KMS-11 (cell line): ENCODE measurements around the gene CCM2L.
"Not testable (repeated sequence)": the region's sequence is repeated elsewhere in the genome, so short reads cannot be mapped to it uniquely, and the experiment has no call there.

ENCODE experiments used
- H2AFZ ChIP-seq: fragments of 200-600 bp; sonication (generic); 2 replicates; pipeline ENCODE4 v1.6.1; 2016; ENCODE audit warnings: antibody characterized with exemption, mixed run types, low read depth
- H3K27ac ChIP-seq: fragments of 200-600 bp; sonication (generic); 2 replicates; pipeline ENCODE4 v1.6.1; 2016; ENCODE audit warnings: mild to moderate bottlenecking, mixed run types
- H3K27me3 ChIP-seq: fragments of 200-600 bp; sonication (generic); 2 replicates; pipeline ENCODE4 v1.6.1; 2017; ENCODE audit warnings: mild to moderate bottlenecking, low read depth, mixed run types, moderate library complexity; ENCODE audit not compliant: insufficient read depth
- H3K36me3 ChIP-seq: fragments of 200-600 bp; sonication (generic); 2 replicates; pipeline ENCODE4 v1.6.1; 2017; ENCODE audit warnings: mild to moderate bottlenecking, mixed run types; ENCODE audit not compliant: insufficient read depth
- H3K4me1 ChIP-seq: fragments of 200-600 bp; sonication (generic); 2 replicates; pipeline ENCODE4 v1.6.1; 2016; ENCODE audit warnings: mild to moderate bottlenecking, low read depth, mixed run types; ENCODE audit not compliant: poor library complexity, severe bottlenecking
- H3K4me2 ChIP-seq: fragments of 200-600 bp; sonication (generic); 2 replicates; pipeline ENCODE4 v1.7.0; 2016; ENCODE audit warnings: mild to moderate bottlenecking, mixed run types
- H3K4me3 ChIP-seq: fragments of 200-600 bp; sonication (generic); IDR thresholded peaks from 2 replicates; pipeline ENCODE4 v1.6.1; 2017; ENCODE audit warnings: low read depth, low read length, mixed read lengths; ENCODE audit not compliant: insufficient read depth
- H3K79me2 ChIP-seq: fragments of 200-600 bp; sonication (generic); 2 replicates; pipeline ENCODE4 v1.6.1; 2016; ENCODE audit warnings: low read depth, mixed run types; ENCODE audit not compliant: insufficient read depth
- H3K9ac ChIP-seq: fragments of 200-600 bp; sonication (generic); 2 replicates; pipeline ENCODE4 v1.6.1; 2016; ENCODE audit warnings: mild to moderate bottlenecking, mixed run types
- H4K20me1 ChIP-seq: fragments of 200-600 bp; sonication (generic); 2 replicates; pipeline ENCODE4 v1.6.1; 2016; ENCODE audit warnings: mild to moderate bottlenecking, mixed run types; ENCODE audit not compliant: insufficient read depth
- TF ChIP-seq, protein P1 (sequence below): fragments of 200-600 bp; sonication (generic); conservative IDR thresholded peaks from 2 replicates; pipeline ENCODE4 v1.6.1; 2017; ENCODE audit warnings: low read depth, mild to moderate bottlenecking, antibody characterized with exemption, low read length, moderate library complexity, mixed read lengths

Gene CCM2L

DNA sequence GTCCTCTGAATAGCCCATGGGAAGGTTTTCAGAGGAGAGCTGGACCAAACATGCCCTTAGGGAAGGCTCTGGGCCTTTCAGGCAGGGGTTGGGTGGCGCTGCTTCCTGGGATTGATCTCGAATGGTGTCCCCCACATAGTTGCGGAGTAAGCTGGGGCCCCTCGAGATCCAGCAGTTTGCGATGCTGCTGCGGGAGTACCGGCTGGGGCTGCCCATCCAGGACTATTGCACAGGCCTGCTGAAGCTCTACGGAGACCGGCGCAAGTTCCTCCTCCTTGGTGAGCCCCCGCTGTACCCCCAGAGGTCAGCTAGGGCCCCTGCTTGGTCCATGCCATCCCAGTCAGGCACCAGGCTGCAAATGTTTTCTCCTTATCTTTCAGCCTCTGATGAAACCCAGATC, 19.3 kb downstream of the CCM2L start:
- no peak overlapping the region for H3K9ac ChIP-seq
- H3K4me1 ChIP-seq, result no peaks in the 10 kb centered on the region
- no peaks in the 10 kb centered on the region for H4K20me1 ChIP-seq
- no peak overlapping the region for H2AFZ ChIP-seq
- H3K79me2 ChIP-seq, result no peaks in the 10 kb centered on the region
- H3K4me2 ChIP-seq, result no peak overlapping the region
- no peaks in the 10 kb centered on the region for H3K36me3 ChIP-seq
- TF ChIP-seq, protein P1, sequence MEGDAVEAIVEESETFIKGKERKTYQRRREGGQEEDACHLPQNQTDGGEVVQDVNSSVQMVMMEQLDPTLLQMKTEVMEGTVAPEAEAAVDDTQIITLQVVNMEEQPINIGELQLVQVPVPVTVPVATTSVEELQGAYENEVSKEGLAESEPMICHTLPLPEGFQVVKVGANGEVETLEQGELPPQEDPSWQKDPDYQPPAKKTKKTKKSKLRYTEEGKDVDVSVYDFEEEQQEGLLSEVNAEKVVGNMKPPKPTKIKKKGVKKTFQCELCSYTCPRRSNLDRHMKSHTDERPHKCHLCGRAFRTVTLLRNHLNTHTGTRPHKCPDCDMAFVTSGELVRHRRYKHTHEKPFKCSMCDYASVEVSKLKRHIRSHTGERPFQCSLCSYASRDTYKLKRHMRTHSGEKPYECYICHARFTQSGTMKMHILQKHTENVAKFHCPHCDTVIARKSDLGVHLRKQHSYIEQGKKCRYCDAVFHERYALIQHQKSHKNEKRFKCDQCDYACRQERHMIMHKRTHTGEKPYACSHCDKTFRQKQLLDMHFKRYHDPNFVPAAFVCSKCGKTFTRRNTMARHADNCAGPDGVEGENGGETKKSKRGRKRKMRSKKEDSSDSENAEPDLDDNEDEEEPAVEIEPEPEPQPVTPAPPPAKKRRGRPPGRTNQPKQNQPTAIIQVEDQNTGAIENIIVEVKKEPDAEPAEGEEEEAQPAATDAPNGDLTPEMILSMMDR, result no peak
- no peak overlapping the region for H3K27ac ChIP-seq
- peaks cover 36% of the 10 kb centered on the region; the same call in 1 of the 2 replicates for H3K27me3 ChIP-seq
- H3K4me3 ChIP-seq, result no peak overlapping the region

DNA sequence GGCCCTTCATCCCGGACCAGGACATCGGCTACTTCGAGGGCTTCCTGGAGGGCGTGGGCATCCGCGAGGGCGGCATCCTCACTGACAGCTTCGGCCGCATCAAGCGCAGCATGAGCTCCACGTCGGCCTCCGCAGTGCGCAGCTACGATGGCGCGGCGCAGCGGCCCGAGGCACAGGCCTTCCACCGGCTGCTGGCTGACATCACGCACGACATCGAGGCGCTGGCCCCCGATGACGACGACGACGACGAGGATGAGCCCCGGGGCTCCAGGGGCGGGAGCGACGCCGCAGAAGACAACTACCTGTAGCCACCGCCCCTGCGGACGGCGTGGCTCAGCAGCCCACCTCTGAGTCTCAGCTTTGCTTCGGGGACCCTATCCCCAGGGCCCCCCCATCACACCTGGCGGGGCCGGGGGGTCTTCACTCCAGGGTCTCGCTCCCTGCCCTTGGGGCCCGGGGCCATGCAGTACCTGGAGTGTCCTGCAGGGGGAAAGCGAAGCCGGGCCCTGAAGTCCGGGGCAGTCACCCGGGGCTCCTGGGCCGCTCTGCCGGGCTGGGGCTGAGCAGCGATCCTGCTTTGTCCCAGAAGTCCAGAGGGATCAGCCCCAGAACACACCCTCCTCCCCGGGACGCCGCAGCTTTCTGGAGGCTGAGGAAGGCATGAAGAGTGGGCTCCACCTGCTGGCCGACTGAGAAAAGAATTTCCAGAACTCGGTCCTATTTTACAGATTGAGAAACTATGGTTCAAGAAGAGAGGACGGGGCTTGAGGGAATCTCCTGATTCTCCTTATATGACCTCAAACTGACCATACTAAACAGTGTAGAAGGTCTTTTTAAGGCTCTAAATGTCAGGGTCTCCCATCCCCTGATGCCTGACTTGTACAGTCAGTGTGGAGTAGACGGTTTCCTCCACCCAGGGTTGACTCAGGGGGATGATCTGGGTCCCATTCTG, 21.0 kb downstream of the CCM2L start:
- H3K9ac ChIP-seq, result no peak overlapping the region
- H4K20me1 ChIP-seq, result no peaks in the 10 kb centered on the region
- no peaks in the 10 kb centered on the region for H3K36me3 ChIP-seq
- peak overlapping the region; percentile 38; the same call in 1 of the 2 replicates for H3K4me2 ChIP-seq
- H3K79me2 ChIP-seq, result no peaks in the 10 kb centered on the region
- H2AFZ ChIP-seq, result peak overlapping the region; percentile 51; the same call in 1 of the 2 replicates
- peaks cover 23% of the 10 kb centered on the region; the same call in 1 of the 2 replicates for H3K27me3 ChIP-seq
- no peak overlapping the region for H3K4me3 ChIP-seq
- TF ChIP-seq, protein P1, result peak; percentile 99
- H3K4me1 ChIP-seq, result peaks cover 3% of the 10 kb centered on the region
- H3K27ac ChIP-seq, result no peak overlapping the region

DNA sequence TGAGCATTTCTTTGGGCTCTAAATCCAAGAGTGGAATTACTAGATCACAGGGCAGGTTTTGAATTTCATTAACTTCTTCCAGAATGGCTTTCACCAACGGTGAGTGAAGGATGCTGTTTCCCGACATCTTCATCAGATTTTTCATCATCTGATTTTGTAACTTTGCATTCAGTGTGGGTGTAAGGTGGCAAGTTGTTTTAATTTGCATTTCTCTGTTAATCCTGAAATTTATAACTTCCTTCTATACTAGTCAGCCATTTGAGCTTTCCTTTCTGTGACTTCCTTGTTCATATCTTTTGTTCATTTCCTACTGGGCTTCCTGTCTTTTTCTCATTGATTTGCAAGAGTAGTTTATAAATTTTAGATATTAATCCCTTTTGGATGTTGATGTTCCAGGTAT, 23.1 kb downstream of the CCM2L start:
- Histone ChIP-seq H2AFZ (no peak overlapping the region), H3K27ac (no peak overlapping the region), H3K4me2 (no peak overlapping the region), H3K4me3 (no peak overlapping the region), H3K27me3 (peaks cover 18% of the 10 kb centered on the region; the same call in 1 of the 2 replicates), H3K36me3 (no peaks in the 10 kb centered on the region), H3K4me1 (peaks cover 14% of the 10 kb centered on the region), H3K9ac (no peak overlapping the region), H3K79me2 (no peaks in the 10 kb centered on the region), H4K20me1 (no peaks in the 10 kb centered on the region)
- TF ChIP-seq, protein P1, result no peak

DNA sequence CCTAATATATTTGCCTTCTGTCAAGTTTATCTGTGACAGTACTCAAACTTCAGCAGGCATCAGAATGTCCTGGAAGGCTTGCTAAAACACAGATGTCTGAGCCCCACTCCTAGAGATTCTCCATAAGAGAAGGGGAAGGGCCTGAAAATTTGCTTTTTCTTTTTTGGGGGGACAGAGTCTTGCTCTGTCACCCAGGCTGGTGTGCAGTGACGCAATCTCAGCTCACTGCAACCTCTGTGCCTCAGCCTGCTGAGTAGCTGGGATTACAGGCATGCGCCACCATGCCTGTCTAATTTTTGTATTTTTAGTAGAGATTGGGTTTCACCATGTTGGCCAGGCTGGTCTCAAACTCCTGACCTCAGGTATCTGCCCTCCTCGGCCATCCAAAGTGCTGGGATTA, 23.5 kb downstream of the CCM2L start:
- H3K79me2 ChIP-seq, H3K4me2 ChIP-seq, H3K27ac ChIP-seq, H3K9ac ChIP-seq, H2AFZ ChIP-seq, H4K20me1 ChIP-seq, H3K4me3 ChIP-seq, H3K36me3 ChIP-seq: not testable (repeated sequence)
- peaks cover 14% of the 10 kb centered on the region for H3K4me1 ChIP-seq
- H3K27me3 ChIP-seq, result peaks cover 18% of the 10 kb centered on the region; the same call in 1 of the 2 replicates
